NOMO-1 treated with dmso at 0.1 percent for 144 hours (cell line): Measurements from ENCODE around the gene NPAS3.

Source experiments
- DNase-seq: peaks from one replicate; lab custom pipeline; 2025; ENCODE audit not compliant: unreplicated experiment; lab: John Stamatoyannopoulos, UW

Gene NPAS3

DNA sequence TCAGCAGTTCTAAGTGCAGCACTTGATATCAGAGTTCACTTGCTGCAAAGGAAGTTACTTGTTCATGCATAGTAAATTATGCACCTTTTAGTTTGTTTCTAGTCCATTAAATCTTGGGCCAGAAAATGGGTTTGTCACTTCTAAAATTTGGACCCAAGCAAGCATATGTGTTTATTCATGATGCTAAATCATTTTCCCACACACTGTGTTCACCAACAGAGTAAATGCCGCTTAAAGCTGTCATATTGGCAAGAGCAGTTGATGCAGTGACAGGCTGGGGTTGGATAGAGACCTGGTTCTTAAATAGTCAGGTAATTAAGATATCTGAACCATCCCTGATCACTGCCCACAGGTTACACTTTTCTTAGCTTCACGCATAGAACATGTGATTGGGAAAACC, 602.5 kb downstream of the NPAS3 start:
- no peak for DNase-seq

DNA sequence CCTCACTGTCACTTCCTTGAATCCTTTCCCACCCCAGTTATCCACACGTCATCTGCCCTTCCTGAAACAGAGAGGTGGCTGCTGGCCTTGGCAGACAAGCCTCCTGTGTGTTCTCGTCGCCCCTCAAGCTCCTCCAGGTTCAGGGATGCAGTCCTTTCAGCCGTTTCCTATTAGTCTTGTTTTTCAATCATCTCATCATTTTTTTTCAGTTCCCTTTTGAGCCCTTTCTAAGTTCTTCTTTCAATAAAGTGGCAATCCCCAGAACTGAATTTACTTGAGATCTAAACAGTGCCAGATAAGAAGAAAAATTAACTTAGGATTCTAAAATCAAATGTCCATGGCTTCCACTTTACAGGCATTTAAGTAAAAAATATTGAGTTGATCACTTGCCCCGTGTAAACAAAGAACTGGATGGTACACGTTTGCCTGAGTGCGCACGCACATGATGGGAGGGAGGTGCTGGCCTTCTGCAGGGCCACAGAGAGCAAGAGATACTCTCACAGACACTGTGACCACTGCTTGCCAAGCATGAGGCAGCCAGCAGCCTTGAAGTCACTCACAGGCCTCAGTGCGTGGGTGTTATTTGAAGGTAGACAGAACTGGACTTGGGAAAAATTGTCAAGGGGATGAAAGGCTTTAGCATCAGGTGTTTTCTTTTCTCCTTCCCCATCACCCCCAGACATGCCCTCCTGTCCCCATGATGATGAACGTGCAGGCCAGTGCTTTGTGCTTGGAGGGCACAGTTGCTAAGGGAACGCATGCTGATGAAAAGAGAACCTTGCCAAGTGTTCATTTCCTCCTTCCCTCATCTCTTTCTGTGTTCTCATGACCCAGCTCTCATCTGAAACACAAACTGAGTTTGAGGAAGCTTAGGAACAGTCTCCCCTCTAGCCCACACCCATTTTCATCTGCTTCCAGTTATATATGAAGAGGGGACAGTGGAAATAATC, 603.9 kb downstream of the NPAS3 start:
- DNase-seq = no peak

DNA sequence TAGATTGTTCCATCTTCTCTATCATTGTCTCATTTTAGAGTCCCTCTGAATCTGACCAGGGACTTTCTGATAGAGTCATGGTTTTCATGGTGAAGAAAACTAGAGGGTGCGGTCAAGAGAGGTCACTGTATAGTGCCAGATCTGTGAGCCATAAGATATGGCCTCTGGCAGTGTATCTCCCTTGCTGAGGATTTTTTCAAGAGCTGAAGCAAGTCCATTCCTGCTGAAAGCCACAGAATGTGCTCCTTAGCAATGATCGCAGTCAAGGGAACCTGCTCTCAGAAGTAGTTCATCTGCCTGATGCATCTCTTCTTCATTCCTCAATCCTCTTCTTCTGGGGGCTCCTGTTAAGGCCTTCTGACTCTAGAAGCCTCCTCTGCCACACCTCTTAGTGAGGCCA, 607.0 kb downstream of the NPAS3 start:
- no peak for DNase-seq

DNA sequence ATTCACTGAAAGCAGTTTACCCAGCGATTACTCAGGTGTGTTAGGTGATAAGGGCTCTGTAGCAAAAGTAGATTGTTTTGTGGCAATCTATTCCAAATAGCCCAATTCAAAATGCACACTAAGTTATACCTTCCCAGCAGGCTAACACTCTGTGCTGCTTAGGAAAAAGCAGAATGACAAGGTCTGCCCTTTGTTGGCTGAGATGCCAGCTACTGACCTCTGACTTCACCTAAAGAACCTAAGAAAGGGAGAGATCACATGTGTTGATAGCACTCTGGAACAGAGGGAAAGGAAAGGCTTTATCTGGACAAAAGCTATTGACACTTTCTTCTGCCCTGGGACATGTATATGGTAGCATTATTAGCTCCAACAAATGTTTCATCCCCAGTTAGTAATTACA, 609.9 kb downstream of the NPAS3 start:
- DNase-seq = no peak

DNA sequence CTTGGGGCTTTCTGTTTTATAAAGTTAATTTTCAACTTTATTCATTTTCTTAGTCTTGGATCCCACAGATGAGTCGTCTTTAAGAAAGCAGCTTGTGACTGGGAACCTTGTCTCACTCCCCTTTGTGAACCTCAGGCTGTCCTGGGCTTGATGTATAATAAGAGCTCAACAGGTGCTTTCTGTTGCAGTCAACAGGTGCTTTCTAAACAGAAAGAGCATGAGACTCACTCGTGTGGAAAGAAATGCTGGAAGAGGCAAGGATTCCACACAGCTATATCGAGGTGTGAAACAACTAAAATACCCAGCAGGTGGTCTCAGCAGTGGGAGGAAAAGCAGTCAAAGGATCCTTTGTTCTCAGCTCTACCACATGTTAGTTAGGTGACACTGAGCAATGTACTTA, 613.3 kb downstream of the NPAS3 start:
- no peak for DNase-seq

DNA sequence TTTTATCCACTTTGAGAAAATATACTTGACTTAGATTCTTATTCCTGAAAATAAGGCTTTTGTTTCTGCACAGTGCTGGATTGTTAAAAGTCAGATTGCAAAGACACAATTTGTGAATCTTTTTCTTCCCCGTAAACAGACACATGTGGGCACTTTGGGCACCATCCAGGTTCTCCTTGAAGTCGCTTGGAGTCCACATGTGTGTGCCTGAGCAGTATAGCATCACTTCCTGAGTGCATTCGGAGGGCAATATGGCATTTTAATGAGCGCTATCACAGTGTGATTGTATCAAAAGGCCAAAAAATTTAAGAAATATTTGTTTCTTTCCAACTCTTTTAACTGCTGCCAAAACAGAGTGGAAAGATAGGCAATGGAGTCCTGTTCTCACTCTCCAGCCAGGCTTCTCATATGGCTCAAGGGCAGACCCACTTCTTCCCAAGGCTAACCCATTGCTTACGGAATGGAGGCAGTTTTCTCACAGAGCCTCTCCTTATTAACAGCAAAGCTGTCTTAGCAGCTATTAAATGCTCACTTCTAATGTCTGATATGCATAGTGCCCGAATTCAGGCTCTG, 615.1 kb downstream of the NPAS3 start:
- DNase-seq = no peak

DNA sequence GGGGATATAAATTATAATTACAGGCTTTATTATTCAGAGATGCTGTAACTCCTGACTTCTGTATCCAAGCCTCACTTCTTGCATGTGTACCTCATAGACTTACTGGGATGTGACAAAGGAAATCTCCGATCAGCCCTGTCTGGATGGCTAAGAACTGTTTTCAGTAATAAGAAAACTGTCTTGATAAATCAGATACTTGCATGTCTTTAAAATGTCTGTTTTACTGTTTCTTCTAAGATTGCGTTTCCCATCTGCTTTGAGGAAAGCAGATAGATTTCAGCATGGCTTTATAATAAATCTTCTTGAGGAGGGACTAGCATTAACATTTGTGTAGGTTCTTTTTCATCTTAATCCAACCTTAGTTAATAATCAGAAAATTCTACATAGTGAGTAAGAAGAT, 616.3 kb downstream of the NPAS3 start:
- no peak for DNase-seq

DNA sequence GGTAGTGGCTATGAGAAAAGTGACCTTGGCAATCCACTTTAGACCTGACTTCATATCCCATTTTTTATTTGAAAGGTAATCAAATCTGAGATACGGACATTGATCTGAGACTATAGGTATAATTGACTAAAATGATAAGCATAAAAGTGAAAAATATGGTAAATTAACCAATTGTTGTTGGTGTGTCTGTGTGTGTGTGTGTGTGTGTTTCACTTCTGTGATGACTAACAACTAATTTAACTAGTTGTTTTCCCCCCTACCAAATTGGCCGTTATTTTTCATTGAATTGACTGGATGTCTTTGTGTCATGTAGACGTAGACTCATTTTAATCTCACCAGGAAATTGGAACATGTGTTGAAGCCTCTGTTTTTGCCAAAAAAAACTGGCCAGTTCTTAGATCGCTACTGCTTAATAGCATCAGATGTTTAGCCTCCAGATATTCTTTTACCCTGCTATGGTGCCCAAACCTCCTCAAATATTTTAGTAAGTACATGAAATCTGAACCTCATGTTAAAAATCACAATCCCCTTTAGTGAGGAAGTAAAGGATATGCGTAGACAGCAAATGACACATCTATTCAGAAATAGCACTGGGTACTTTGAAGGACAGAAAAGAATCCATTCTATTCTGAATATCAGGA, 617.2 kb downstream of the NPAS3 start:
- no peak for DNase-seq

DNA sequence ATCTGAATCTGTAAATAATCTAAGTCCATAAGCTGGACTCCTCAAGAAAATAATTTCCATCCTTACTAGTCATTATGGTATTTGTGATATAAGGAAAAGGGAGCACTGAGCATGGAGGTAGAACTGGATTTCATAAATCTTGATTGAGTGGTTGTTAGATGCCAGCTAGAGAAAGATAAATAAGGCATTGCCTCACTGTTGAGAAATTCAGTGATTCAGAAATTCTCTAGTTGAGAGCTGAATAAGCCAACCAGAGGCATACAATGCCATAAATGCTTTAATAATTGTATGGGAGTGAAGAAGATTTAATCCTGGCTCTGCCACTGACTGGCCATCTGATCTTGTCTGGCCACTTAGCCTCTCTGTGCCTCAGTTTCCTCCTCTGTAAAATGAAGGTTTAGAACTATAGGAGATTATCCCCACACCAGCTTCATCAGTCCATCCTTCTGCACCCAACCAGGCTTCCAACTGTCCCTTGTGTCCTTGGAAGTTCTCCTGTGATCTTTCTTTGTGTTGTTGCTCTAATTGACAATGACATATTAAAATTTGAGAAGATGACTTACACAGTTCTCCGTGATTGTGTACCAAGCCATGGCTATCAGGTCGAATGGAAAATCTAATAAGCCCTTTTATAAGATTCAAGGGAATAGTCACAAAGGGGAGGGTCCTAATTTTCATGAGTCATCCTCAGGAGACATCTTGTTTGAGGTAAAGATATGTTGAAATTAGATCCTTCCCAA, 617.9 kb downstream of the NPAS3 start:
- DNase-seq = no peak

DNA sequence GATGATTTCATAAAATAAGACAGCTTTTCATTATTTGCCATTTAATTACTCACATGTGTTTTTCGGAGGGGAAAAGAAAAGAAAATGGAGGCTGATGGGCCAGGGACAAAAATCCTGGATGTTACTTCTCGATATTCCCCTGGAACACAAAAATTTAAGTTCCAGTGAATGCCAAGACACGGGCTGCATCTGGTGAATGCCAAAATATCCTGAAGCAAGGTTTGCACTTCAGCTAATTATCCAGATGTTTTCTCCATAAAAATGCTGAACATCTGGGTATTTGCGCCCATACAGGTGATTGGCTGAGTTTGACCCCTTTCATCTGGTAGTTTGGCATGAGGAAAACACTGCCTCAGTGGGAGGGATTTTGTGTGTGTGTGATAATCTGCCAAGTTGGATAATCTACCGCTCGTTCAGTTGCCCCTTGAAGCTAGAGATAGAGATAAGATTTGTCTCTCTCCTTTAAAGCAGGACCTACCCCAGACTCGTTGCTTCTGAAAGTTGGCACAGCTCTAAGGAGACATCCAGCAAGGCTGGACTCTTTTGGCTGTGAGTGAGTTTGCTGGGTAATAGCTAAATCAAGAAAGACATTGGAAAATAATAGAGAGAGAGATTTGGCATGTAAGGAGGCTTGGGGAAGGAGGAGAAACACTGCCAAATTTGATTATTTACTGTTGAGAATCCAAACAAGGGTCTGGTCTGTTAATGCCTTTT, 622.2 kb downstream of the NPAS3 start:
- DNase-seq = no peak

DNA sequence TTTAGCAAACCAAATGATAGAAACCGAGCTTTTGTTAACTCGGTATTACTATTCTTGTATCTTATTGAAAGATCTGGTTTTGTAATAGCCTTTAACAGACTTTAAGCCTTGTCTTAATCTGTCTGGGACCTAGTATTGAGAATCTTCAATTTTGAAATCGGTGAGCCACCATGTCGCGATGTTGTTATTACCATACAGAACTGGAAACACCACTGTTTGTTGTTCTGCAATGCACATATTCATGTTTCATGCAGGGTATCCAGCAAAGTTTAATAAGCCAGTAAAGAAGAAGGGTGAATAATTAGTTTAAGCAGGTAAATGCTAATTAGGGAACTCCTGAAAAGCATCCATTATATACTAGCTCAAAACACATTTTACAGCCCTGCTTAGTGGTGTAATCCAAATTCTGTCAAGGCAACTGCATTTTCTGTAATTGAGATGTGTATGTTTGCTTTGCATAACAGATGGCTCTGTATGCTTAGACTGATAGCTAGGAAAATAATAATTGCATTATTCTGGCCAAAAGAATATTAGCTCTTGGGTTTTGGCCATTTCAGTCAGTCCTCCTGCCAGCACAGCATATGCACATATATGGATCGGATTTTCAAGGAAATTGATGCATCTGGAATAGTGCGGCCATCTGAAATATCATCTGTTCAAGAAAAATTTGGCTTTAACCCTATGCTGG, 623.0 kb downstream of the NPAS3 start:
- no peak for DNase-seq

DNA sequence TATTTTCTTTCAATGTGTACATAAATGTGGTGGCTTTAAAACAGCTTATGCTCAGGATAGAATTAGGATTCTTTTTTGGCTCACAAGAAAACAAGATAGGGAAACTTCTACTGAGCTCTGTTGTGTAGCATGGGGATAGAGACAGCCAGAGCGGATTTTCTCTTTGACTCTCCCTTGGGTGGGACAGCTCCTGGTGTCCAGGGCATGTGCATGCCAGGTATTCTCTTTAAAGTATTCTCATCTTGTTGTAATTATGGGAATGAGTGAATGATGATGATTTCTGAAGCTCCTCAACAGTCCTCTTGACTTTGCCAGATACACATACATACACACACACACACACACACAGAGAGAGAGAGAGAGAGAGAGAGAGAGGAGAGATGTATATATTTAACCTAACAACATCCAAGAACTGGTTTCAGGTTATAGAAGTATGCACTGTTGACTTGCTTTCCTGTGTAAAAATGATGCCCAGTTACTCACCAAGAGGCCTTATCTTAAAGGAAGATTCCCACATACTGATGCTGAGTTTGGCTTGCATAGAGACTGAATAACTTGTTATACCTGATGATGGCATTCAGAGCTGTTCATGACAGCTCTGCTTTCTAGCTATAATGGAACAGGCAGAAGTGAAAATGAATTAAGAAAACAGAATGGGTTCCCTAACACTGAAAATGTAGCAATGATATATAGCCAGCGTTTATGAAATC, 624.7 kb downstream of the NPAS3 start:
- no peak for DNase-seq

DNA sequence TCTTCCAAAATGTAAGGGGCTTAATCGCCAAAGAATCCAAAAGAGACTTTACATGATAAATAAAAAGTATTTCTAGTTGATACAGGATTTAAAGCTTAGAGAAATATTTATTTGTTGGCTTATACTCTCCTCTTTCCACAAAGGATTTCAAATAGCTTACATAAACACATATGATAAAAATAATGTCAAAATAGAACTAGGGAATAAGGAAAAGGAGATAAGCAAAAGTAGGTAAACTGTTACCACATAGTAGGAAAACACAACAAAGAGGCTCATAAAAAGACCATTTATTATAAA, 625.2 kb downstream of the NPAS3 start:
- no peak for DNase-seq

DNA sequence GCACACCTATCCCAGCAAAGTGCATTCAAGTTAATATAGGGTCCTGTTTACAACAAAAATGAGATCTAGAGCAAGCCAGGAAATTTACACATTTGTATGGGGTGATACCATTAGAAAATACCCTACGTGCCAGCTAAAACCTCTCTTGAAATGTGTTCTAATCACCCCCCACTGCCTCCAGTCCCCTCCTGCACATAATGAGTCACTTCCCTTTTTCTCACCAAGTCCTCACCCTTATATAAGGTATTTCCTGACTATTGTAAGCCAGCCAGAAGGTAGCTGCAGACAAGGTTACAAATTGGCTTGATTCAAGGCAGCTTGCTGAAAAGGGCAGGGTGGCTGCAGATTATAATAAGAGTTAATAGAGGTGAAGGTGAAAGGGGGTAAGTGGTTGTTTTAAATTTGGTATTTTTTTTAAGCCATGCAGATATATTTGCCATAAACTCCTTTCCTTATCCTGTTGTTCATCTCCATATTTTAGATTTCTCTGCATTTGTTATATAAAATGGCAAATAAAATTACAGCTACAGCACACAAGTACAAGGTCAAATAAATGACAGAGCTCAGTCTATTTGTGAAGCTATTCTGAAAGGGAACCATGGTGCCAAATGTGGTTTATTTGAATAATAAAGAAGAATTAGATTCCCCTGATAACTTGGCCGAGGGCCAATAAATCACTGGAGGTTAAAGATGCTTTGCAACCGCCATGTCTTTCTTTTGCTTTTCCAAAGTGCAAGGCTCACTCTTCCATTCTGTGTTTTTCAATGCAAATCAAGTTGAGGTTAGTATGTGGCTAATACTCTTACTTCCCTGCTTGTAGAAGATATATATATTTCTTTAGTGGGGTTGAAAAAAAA, 626.3 kb downstream of the NPAS3 start:
- DNase-seq = peak; percentile 34

DNA sequence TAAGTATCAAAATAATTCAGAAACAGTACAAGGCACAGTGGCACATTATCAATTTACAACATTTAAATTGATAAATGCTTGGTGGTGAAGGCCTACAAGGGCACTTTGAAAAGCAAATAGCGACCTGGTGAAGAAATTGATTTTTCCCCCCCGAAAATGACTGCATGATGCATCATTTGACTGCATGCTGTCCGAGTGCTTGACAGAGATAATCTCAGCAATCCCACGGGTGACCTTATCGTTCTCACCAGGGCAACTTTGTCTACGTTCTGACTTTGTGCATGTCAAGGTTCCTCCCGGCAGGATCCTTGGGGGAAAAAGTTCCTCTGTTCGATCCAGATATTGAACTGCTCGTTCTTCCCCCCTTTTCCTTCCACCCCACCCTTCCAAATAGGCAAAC, 627.4 kb downstream of the NPAS3 start:
- DNase-seq = no peak

DNA sequence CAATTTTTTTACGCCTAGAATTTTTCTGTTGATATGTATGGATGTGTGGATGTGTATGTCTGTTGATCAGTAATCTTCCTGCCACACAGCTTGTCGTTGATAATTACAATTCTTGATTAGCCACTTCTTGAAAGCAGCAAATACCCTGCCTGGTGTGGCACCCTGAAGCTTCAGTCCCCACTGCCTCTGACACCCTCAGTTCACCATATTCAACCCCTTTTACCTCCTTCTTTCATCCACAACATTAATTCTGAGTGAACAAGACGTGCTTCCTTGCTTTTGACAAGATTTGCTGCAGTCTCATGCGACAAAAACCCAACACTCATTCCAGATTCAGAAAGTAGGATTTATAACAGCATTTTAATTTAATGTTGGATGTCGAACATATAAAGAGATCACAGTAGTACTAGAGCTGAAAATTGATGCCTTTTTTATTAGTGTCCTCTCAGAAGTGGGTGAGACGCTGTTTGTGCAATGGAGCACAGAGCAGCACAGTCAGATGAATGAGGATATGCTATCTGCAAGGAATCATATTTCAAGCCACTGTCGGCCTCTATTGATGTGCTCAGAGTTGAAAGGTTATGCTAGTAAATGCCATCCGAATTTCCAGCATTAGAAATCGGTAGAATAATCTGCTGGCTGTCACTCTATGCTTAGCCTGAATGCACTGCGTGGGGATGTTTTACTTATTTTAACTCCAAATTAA, 628.5 kb downstream of the NPAS3 start:
- DNase-seq = no peak

DNA sequence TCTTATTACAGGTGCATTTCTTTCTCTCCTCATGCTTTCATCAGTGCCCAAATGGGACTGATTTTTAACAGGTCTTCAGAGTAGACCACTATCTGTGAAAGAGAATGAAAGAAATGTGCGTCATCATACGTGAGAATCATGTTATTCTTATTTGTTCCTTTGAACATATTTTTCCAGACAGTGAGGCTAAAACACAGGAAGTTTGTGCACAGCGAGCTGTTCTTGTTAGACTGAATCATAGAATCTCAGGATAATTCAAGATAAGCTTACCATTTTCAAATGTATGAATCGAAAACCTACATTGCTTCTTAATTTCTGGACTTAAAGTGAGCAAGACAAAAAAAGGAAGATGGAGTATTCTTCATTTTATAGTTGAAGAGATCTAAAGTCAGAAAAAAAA, 629.1 kb downstream of the NPAS3 start:
- no peak for DNase-seq

DNA sequence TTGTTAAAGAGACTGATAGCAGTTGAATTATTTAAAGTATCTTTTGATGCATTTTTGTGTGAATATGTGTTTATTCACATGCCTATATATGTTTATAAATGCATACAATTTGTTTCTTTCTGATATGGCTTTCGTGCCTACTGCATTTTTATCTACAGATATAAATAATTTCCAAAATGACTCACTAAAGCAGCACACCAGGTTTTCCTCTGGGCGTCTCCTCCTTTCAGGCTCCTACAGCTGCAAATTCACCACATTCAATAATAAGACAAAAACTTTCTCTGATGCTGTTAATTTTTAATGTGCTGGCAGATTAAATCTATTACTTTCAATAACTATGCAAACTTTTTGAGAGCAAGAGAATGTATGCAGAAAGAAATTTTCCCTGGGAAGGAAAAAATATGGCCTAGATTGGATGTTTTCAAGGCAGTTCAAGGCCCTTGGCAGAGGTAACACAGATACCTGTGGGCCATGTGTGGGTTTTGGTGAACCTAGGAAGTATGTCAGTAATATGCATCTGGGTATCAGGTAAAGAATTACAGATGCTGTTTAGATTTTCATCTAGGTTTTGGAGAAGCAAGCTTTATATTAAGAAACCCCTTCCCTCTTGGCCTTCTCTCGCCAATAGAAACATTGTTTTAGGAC, 630.4 kb downstream of the NPAS3 start:
- no peak for DNase-seq
